GM21717 (cell line): Measurements from ENCODE around the gene CD99L2.
"Not testable (repeated sequence)": the region's sequence is repeated elsewhere in the genome, so short reads cannot be mapped to it uniquely, and the experiment has no call there.

ENCODE experiments used
- ATAC-seq: cut with Tn5 transposase; IDR thresholded peaks from one replicate; pipeline ENCODE4 v1.9.1; 2021; ENCODE audit warnings: mild to moderate bottlenecking, moderate library complexity; ENCODE audit not compliant: unreplicated experiment

Gene CD99L2

GRCh38 chrX:150897421-150898320 is 797 bp downstream of the CD99L2 start:
- ATAC-seq: no peak

- ATAC-seq: no peak
These were observed 1.8 kb downstream of the CD99L2 start for GRCh38 chrX:150896632-150897031.

GRCh38 chrX:150893936-150894335 is 4.5 kb downstream of the CD99L2 start:
- ATAC-seq: no peak

DNA sequence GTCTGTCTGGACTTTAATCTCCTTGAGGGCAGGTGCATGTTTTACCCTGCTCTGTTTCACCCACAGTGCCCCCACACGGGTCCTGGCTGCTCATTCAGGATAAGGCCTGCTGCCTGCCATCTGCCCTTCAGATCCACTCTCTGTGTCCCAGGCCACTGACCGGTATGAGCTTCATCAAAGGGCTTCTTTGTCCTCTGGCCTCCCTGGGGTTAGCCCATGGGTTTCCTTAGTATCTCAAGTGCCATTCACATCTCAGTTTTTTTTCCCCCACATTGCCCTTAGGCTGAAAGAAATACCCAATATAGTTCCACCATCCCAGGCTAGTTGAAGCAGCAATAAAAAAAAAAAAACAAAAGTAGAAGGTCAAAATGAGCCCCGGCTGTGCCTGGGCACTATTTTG is 9.3 kb downstream of the CD99L2 start:
- ATAC-seq: no peak

- no peak for ATAC-seq
These were observed 10.5 kb downstream of the CD99L2 start for GRCh38 chrX:150887906-150888465.

DNA sequence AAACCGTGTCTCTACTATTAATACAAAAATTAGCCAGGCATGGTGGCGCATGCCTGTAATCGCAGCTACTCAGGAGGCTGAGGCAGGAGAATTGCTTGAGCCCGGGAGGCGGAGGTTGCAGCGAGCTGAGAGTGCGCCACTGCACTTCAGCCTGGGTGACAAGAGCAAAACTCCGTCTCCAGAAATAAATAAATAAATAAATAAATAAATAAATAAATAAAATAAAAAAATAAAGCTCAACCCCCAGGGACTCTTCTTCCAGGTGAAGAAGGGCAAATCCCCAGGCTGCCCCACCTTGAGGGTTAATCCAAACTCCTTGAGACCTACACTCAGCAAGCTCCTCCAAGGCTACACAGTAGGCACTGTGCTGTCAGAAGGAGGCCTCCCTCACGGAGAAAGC is 11.2 kb downstream of the CD99L2 start:
- ATAC-seq: not testable (repeated sequence)

DNA sequence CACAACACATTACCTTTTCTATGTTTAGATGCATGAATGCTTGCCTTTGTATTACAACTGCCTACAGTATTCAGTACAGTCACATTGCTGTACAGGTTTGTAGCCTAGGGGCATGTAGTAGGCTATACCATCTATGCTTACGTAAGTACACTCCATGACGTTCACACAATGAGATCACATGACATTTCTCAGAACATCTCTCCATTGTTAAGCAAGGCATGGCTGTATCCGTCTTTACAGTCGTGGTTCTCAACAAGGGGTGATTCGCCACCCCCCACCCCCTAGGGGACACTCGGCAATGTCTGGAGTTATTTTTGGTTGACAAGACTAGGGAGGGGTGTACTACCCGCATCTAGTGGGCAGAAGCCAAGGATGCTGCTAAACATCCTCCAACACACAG is 12.1 kb downstream of the CD99L2 start:
- ATAC-seq: no peak

DNA sequence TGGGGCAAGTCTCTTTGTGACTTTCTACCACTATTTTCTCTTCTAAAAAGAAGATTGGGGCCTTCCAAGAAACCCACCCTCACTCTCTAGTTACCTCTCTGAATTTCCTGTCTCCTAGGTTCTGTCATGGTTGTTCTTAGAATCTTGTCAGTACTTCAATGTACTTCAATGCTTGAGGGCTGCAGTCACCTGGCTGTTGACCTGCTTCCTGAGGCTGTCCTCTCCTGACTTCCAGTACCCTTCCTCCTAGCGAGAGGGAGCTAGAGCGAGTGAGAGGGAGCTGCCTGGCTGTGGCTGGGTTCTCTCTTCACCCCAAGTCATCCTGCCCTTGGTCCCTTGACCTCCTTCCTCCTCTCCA is 17.7 kb downstream of the CD99L2 start:
- ATAC-seq: peak; percentile 3

DNA sequence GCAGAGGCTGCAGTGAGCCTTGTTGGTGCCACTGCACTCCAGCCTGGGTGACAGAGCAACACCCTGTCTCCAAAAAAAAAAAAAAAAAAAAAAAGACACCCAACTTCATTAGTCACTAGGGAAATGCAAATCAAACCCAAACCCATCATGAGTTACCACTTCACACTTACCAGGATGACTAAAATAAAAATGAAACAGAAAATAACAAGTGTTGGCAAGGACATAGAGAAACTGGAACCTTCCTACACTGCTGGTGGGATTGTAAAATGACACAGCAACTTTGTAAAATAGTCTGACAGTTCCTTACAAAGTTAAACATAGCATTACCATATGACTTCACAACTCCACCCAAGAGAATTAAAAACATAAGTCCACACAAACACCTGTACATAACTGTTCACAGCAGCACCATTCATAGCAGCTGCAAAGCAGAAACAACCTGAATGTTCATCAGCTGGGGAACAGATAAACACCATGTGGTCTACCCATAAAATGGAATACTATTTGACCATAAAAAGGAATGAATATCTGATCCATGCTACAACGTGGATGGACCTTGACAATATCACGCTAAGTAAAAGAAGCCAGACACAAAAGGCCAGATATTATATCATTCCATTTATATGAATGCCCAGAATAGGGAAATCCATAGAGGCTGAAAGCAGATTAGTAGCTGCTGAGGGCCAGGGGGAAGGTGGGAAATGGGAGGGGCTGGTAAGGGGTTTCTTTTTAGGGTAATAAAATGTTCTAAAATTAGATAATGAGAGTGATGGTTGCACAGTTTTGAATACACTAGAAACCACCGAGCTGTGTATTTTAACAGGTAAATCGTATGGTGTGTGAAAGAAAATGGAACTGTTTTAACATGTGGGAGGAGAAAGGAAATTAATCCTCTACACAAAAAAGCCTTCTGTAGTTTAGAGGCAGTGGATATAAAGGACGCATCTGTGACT is 18.3 kb downstream of the CD99L2 start:
- peak; percentile 89 for ATAC-seq

DNA sequence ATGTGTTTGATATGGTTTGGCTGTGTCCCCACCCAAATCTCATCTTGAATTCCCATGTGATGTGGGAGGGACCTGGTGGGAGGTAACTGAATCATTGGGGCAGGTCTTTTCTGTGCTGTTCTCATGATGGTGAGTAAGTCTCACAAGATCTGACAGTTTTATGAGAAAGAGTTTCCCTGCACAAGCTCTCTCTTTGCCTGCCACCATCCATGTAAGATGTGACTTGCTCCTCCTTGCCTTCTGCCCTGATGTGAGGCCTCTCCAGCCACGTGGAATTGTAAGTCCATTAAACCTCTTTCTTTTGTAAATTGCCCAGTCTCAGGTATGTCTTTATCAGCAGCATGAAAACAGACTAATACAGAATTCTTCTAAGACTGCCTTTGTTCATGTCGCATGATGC is 22.8 kb downstream of the CD99L2 start:
- ATAC-seq: not testable (repeated sequence)

DNA sequence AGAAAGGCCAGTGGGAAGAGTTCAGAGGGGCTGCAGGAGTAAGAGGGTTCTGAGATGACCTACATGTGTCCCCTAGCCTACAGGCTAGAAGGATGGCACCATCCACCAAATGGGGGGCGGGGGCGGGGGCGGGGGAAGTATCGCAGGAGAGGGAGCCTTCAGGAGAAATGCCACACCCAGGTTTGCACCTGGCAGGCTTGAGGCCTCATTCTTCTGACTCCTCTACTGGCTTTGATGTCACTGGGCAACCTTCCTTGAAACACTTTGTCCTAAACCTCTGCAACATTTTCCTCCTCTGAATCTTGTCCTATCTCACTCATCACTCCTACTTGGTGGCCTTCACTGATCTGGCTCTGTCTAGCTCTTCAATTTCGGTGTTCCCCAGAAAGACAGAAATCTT is 24.0 kb downstream of the CD99L2 start:
- ATAC-seq: no peak

DNA sequence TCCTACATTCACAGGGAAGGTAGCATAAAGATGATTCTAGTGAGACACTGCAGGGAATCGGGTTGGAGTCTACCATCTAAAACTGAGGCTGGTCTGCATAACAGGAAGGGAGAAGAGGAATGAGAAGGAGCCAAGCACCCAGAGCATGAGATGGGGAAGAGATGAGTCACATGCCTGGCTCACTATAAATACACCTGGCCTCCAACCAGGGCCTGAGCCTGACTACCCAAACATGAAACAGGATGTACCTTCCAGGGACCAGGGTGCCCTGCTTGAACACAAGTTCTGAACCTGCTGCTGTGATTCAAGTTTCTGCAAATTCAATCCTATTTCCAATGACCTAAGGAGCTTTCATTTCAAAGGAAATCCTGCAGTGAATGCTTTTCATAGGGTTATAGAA is 24.9 kb downstream of the CD99L2 start:
- ATAC-seq: peak; percentile 69

DNA sequence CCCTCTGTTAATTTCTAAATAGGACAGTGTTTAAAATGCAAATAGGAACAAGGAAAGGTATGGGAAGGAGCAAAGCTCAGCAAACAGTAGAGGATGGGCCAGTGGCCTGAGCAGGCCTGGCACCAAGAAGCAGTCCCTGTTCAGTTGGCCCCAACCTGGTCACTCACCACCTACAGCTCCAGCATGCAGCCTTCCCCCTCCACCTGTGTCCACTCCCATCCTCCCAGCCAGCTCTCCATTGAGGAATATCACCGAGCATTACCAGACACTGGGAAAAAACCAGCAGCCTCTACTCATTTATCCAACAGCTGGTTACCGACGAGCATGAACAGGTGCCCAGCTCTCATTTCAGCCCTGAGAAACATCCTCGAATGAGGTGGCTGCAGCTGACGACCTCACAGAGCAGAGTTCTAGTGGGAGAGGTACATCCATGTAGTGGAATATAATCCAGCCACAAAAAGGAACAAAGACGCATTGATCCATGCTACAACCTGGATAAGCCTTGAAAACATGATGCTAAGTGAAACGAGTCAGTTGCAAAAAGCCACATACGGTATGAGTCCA is 25.6 kb downstream of the CD99L2 start:
- no peak for ATAC-seq

DNA sequence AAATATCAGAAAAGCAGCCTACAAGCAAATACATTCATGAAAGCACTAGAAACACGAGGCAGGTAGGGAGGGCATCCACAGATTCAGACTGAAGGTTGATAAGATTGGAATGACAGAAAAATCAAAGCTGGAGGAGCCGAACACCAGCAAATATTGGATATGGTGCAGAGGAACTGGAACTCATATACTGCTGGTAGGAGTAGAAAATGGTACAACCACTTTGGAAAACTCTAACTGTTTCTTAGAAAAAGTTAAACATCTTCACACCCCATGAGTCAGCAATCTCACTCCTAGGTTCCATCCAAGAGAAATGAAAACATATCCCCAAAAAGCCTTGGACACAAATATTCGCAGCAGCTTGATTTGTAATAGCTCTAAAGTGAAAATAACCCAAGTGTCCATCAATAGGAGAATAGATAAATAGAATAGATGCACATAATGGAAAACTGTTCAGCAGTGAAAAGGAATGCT is 27.1 kb downstream of the CD99L2 start:
- ATAC-seq: no peak

- ATAC-seq: peak; percentile 42
These were observed 27.8 kb downstream of the CD99L2 start for GRCh38 chrX:150870487-150871340.

GRCh38 chrX:150870029-150870428 is 28.4 kb downstream of the CD99L2 start:
- no peak for ATAC-seq

DNA sequence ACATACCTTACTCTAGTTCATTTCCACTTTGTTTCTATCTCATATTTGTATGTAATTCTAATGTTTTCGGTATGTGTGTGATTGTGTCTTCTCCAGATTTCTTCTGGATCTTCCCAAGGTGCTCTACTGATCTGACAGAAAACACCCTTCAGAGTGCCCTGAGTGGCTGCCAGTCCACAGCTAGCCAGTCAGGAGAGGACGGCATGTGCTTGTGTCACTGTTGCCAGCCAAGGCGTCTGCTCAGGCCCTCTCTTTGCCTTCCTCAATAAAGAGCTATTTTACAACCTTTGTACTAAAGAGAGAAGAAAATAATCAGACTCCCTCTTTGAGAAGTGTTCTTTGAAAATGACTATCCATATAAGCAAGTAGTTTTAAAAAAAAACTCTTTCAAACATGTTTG is 29.0 kb downstream of the CD99L2 start:
- no peak for ATAC-seq

- no peak for ATAC-seq
These were observed 29.8 kb downstream of the CD99L2 start for GRCh38 chrX:150868625-150869024.

- ATAC-seq: no peak
These were observed 34.3 kb downstream of the CD99L2 start for GRCh38 chrX:150864127-150864526.

GRCh38 chrX:150863191-150863590 is 35.3 kb downstream of the CD99L2 start:
- ATAC-seq: no peak
